Rectal smooth muscle tissue (tissue), 1 donor: ENCODE results near the gene RAP1GAP2.
"Not testable (repeated sequence)": the region's sequence is repeated elsewhere in the genome, so short reads cannot be mapped to it uniquely, and the experiment has no call there.

Experiments
- H3K27ac ChIP-seq: one replicate; pipeline ENCODE4 v1.7.0; 2013; ENCODE audit warnings: low read depth, low read length, inconsistent platforms
- H3K27me3 ChIP-seq: one replicate; pipeline ENCODE4 v1.7.0; 2013; ENCODE audit warnings: low read length; ENCODE audit not compliant: control insufficient read depth, insufficient read depth
- H3K36me3 ChIP-seq: one replicate; pipeline ENCODE4 v1.7.0; 2013; ENCODE audit warnings: low read length; ENCODE audit not compliant: control insufficient read depth, insufficient read depth
- H3K4me1 ChIP-seq: one replicate; pipeline ENCODE4 v1.7.0; 2013; ENCODE audit warnings: low read length; ENCODE audit not compliant: control insufficient read depth, insufficient read depth
- H3K4me3 ChIP-seq: one replicate; pipeline ENCODE4 v1.7.0; 2013; ENCODE audit warnings: low read length
- H3K9ac ChIP-seq: one replicate; pipeline ENCODE4 v1.7.0; 2013; ENCODE audit warnings: low read length

RAP1GAP2 gene

DNA sequence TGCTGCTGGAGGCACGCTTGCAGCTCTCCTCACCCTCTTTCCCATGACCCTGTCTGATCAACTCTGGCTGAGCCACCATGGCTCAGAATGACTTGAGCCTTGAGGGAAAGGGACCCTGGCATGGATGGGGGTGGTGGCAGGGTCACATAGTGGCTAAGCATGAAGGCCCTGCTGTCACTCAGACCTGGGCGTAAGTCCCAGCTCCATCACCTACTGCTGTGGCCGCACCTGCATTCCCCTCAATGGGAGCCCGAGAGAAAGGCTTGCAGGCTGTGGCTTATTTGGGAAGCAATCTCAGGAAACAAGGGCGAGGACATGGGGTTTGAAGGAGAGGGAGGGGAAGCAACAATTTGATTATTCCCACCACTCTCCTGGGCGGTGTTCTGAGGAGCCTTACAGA, 17.7 kb upstream of the RAP1GAP2 start:
- peaks cover 11% of the 10 kb centered on the region for H3K27me3 ChIP-seq

DNA sequence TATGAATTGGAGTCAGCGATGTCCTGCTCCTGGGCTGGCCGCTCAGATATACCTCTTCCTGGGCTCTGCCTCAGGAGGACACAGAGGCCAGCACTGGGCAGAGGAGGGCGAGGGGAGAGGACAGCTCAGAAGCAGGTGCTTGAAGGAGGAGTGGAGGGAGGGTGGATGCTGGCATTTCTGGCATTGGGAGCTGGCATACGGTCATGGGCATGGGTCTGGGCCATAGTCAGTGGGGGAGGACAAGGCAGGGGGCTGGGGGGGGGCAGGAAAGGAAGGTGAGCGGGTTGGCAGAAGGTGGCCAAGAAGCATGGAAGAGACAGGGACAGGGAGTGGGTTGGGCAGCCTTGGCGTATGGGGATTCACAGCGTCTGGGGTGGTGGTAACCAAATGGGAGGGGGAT, 16.7 kb upstream of the RAP1GAP2 start:
- no peaks in the 10 kb centered on the region for H3K36me3 ChIP-seq
- H3K27ac ChIP-seq, result no peak overlapping the region
- H3K27me3 ChIP-seq, result peaks cover 11% of the 10 kb centered on the region
- H3K9ac ChIP-seq, result no peak overlapping the region
- no peaks in the 10 kb centered on the region for H3K4me1 ChIP-seq
- H3K4me3 ChIP-seq, result no peak overlapping the region

More for the DNA sequence above, 17.7 kb upstream of the RAP1GAP2 start:
- Histone ChIP-seq H3K4me3 (no peak overlapping the region), H3K27ac (no peak overlapping the region), H3K36me3 (no peaks in the 10 kb centered on the region), H3K4me1 (no peaks in the 10 kb centered on the region), H3K9ac (no peak overlapping the region)

DNA sequence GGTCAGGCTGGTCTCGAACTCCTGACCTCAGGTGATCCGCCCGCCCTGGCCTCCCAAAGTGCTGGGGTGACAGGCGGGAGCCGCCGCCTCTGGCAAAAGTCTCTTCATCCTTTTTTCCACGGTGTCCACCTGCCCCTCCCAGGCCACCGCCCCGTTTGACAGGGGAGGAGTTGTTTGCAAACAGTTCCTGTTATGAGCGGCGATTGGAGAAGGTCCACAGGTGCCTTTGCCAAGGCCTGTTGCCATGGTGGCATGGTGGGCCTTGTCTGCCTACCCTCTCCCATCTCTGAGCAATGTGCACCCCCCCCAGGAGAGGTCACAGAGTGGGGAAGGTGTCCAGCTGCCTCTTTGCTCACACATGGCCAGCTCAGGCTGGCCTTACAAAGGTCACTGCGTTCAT, 16.0 kb upstream of the RAP1GAP2 start:
- no peaks in the 10 kb centered on the region for H3K36me3 ChIP-seq
- no peak overlapping the region for H3K27ac ChIP-seq
- H3K4me1 ChIP-seq, result no peaks in the 10 kb centered on the region
- no peak overlapping the region for H3K9ac ChIP-seq
- H3K27me3 ChIP-seq, result peaks cover 11% of the 10 kb centered on the region
- no peak overlapping the region for H3K4me3 ChIP-seq

DNA sequence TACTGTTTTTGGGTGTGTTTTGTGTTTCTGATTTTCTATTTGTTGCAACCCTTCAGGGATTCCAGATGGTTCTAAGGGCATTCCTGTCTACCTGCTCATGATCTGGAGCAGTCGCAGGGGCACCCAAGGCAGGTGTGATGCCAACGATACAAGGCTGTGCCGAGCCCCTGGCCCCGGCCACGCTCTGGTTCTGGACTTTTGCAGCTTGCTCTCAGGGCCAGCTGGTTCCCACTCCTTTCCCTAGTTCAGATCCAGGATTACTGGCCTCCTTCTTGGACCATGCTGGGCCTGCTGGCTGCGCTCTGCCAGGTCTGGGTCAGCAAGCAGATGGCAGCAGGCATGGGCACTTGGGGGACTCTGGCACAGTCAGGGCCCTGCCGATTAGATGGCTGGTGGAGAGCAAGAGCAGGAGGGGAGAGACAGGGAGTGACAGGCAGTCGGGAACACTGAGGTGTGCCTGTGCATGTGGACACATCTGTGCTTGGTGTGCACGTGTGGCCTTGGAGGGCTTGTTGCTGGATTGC, 15.2 kb upstream of the RAP1GAP2 start:
- Histone ChIP-seq H3K27me3 (peaks cover 9% of the 10 kb centered on the region), H3K36me3 (no peaks in the 10 kb centered on the region), H3K27ac (no peak overlapping the region), H3K4me3 (no peak overlapping the region), H3K9ac (no peak overlapping the region), H3K4me1 (no peaks in the 10 kb centered on the region)

DNA sequence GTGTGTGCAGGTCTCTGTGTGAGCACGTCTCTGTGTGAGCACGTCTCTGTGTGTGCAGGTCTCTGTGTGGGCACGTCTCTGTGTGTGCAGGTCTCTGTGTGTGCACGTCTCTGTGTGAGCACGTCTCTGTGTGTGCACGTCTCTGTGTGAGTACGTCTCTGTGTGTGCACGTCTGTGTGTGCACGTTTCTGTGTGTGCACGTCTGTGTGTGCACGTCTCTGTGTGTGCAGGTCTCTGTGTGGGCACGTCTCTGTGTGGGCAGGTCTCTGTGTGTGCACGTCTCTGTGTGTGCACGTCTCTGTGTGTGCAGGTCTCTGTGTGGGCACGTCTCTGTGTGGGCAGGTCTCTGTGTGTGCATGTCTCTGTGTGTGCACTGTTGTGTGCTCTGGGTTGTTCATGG, 14.6 kb upstream of the RAP1GAP2 start:
- not testable (repeated sequence) for H3K27ac ChIP-seq, H3K4me3 ChIP-seq, H3K9ac ChIP-seq, H3K27me3 ChIP-seq, H3K36me3 ChIP-seq, H3K4me1 ChIP-seq

DNA sequence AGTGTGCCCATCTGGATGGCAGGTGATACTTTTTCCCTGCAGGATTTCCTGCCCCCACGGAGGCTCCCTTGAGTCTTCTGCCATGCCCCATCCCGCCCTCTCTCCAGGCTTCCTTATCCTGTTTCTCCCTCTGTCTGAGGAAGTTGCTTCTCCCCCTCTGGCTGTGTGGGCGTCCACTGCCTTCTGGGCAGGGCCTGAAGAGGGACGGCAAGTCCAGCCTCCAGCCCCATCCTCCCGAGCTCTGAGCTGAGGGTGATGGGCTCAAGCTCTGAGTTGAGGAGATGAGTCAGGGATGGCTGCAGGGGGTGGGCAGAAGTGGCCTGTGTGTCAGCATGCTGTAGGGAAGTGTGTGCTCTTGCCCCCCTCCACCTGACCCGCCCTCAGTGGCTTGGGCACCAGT, 14.2 kb upstream of the RAP1GAP2 start:
- Histone ChIP-seq H3K36me3 (no peaks in the 10 kb centered on the region), H3K4me3 (no peak overlapping the region), H3K27ac (no peak overlapping the region), H3K9ac (no peak overlapping the region), H3K27me3 (peaks cover 6% of the 10 kb centered on the region), H3K4me1 (no peaks in the 10 kb centered on the region)

DNA sequence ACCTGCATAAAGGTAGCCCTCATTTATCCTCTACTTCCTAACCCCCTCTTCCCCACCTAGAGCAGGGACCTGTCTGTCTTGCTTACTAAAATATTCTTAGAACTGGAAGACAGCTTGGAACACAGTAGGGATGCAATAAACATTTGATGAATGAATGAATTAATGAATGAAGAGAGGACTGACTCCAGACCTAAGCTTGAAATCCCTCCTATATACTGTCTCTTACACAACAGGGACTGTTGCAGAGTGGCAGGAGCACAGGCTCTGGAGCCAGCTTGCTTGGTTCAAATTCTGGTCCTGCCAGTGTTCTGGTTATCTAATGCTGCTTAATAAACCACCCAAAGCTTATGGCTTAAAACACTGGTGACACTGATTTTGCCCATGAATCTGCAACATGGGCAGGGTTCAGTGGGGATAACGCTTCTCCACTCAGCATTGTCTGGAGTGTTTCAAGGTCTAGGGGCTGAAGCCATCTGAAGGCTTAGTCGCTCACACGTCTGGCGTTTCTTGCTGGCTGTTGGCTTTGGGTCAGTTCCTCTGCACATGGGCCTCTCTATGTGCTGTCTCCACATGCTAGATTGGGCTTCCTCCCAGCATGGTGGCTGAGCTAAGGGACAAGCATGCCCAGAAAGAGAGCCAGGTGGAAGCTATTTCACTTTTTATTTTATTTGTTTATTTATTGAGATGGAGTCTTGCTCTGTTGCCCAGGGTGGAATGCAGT, 12.8 kb upstream of the RAP1GAP2 start:
- Histone ChIP-seq H3K27ac (no peak overlapping the region), H3K4me3 (no peak overlapping the region), H3K4me1 (no peaks in the 10 kb centered on the region), H3K36me3 (no peaks in the 10 kb centered on the region), H3K27me3 (no peaks in the 10 kb centered on the region), H3K9ac (no peak overlapping the region)

DNA sequence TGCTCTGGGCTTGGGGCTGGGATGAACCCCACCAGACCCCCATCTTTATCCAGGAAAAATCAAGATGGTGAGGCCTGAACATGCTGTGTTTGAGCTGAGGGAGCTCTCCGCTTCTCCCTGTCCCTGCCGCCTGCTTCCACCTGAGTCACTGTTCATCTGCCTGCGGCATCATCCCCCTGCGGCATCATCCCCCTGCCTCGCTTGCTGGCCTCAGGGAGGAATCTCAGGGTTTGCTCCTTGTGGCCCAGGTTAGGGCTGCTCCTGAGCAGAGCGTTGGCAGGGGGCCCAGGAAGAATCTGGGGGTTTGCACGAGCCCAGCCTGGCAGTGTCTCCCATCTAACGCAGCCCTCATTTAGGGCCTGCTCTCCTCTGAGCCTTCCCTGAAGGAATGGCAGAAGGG, 11.4 kb upstream of the RAP1GAP2 start:
- Histone ChIP-seq H3K4me3 (no peak overlapping the region), H3K4me1 (no peaks in the 10 kb centered on the region), H3K36me3 (no peaks in the 10 kb centered on the region), H3K27me3 (no peaks in the 10 kb centered on the region), H3K9ac (no peak overlapping the region), H3K27ac (no peak overlapping the region)

DNA sequence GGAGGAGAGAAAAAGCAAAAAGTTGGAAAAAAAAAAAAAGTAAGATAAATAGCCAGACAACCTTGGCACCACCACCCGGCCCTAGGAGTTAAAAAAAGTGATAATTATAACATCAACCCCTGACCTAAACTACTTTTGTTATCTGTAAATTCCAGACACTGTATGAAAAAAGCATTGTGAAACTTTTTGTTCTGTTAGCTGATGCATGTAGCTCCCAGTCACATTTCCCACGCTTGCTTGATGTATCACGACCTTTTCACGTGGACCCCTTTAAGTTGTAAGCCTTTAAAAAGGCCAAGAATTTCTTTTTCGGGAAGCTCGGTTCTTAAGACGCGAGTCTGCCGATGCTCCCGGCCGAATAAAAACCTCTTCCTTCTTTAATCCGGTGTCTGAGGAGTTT, 10.9 kb upstream of the RAP1GAP2 start:
- H3K4me3 ChIP-seq, H3K36me3 ChIP-seq, H3K9ac ChIP-seq, H3K27ac ChIP-seq, H3K4me1 ChIP-seq, H3K27me3 ChIP-seq: not testable (repeated sequence)

DNA sequence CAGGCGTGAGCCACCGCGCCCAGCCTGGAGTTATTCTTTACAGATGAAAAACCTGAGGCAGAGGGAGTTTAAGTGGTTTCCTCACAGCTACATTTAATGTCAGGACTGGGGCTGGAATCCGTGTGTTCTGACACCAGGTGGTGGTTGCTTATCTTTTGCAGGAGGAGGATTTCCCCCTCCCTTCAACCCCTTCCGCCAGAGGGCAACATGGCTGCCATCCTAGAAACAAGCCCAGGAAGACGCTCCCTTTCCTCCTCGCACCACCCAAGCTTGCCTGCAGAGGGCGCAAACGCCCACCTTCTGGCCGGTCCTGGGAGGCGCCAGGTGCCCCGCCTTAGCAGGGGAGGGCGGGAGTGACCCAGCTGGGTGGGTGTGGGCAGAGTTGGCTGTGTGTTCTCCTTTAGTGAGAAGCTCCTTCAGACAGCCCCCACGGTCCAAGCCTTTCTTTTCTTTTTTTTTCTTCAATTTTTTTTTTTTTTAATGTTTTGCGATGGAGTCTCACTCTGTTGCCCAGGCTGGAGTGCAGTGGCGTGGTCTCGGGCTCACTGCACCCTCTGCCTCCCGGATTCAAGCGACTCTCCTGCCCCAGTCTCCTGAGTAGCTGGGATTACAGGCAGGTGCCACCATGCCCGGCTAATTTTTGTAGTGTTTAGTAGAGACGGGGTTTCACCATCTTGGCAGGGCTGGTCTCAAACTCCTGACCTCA, 9.9 kb upstream of the RAP1GAP2 start:
- Histone ChIP-seq H3K27me3 (no peaks in the 10 kb centered on the region), H3K4me3 (no peak overlapping the region), H3K9ac (no peak overlapping the region), H3K36me3 (no peaks in the 10 kb centered on the region), H3K4me1 (no peaks in the 10 kb centered on the region), H3K27ac (no peak overlapping the region)

DNA sequence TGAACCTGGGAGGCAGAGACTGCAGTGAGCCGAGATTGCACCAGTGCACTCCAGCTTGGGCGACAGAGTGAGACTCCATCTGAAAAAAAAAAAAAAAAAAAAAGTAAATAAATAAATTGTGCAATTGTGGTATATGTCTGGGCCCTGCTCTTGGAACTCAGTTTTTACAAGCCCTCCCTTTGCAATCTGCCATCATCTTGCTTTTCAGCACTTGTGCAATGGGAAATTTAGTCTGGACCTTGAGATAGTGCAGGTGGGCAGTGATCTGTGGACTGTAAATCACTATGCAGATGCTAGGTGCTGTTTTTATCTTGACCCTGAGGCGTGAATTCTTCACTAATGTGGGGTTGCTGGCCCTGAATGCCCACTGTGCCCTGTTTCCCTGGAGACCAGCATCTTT, 6.5 kb upstream of the RAP1GAP2 start:
- Histone ChIP-seq H3K9ac (no peak overlapping the region), H3K27ac (no peak overlapping the region), H3K4me3 (no peak overlapping the region), H3K27me3 (no peaks in the 10 kb centered on the region), H3K36me3 (no peaks in the 10 kb centered on the region), H3K4me1 (no peaks in the 10 kb centered on the region)

DNA sequence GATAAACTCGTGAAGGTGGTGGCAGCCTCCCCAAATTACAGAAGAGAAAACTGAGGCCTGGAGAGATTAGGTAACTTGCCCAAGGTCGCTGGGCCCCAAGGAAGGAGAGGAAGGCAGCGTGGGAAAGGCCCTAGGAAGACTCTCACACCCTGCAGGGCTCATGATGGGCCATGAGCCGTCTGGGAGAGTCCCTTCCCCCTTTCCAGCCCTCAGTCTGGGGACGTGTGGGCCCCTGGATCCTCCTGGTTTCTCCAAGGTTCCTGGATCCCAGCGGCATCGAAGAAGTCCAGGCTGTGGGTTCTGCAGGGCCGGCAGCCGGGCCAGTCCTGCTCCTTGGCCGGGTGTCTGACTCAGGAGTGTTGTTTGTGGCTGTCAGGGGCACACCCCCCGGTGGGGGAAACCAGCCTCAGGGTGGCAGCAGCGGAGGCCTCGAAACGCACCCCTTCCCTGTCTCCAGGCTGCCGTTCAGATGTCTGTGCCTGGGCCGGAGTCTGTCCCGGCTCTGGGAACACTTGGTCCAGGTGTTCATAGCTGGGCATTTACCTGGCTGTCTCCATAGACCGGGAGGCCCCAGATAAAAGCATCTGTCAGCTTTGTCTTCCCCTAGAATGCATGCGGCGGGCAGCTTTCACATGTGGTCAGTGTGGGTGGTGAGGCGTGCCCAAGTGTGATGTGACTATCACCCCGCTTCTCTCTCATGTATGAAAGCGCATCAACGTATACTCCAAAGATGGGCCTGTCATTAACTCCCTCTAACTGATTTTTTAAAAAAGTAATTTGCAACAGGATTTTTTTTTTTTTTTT, 3.7 kb upstream of the RAP1GAP2 start:
- peaks cover 4% of the 10 kb centered on the region for H3K27me3 ChIP-seq
- no peaks in the 10 kb centered on the region for H3K4me1 ChIP-seq
- H3K9ac ChIP-seq, result no peak overlapping the region
- no peak overlapping the region for H3K4me3 ChIP-seq
- no peak overlapping the region for H3K27ac ChIP-seq
- H3K36me3 ChIP-seq, result no peaks in the 10 kb centered on the region
